GM19043 (cell line): Measurements from ENCODE around the gene RORB.

Experiments used
- ATAC-seq: cut with Tn5 transposase; IDR thresholded peaks from one replicate; pipeline ENCODE4 v1.9.1; 2021; ENCODE audit warnings: low read depth; ENCODE audit not compliant: unreplicated experiment

The RORB gene

DNA sequence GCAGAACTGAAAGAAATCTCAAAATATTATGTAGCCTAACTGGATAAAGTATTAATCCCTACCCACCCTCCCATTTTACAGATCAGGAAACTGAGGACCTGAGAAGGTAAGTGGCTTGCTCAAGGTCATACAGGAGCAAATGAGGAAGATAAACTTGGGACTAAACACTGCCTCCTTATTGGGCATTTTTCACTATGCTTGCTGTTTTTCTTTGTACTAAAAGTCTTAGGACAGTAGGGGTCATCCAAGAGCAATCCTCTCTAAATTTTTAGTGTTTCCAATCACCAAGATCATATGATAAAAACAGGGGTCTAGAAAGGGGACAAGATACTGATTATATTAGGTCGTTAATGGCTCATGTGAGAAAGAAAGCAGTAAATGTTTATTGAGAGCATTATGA, 80.8 kb downstream of the RORB start:
- no peak for ATAC-seq

DNA sequence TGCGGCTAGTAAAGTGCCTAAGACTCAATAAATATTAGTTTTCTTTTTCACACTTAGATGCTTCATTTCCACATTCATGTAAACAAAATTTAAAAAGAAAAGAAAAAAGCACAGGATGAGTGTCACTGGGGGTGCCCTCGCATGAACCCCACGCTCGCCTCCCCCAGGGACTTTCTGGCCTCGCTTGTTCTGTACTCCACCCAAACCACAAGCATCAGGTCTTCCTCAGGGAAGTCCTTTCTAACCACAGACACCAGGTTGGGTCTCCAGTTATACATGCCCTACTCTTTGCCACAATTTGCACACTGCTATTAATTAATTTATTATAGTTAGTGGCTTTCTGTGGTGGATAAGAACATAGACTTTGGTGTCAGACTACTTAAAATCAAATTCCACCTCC, 92.4 kb downstream of the RORB start:
- no peak for ATAC-seq

DNA sequence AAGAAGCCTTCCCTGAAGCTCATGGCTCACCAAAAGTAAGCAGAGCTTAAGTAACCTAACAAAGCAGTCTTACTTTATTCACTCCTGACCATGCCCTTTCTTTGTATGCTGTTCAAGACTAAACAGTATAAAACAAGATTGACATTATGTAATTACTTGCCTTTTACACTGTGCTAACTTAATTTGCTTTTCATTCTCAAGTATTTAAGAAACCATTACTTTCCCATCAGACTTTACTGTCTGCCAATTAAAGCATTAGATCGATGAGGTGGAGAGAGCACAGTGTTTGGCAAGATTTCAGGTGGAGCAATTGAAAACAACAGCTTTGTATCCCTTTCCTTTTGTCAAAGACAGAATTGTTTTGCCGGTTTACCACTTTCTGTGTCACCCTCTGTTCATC, 98.2 kb downstream of the RORB start:
- ATAC-seq = no peak

DNA sequence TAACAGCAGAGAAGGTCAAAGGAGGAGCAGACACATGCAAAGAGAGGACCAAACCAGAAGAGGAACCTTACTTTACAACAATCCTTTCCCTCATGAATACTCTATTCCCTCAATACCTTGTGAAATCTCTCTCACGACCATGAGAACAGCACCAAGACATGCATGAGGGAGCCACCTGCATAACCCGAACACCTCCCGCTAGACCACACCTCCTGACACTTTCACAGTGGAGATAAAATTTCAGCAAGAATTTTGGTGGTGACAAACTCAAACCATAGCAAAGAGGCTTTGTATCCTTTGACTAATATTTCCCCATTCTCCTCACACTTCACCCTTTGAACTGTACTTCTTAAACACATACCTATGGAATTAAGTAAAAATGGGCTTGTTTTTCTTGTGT, 101.7 kb downstream of the RORB start:
- no peak for ATAC-seq

DNA sequence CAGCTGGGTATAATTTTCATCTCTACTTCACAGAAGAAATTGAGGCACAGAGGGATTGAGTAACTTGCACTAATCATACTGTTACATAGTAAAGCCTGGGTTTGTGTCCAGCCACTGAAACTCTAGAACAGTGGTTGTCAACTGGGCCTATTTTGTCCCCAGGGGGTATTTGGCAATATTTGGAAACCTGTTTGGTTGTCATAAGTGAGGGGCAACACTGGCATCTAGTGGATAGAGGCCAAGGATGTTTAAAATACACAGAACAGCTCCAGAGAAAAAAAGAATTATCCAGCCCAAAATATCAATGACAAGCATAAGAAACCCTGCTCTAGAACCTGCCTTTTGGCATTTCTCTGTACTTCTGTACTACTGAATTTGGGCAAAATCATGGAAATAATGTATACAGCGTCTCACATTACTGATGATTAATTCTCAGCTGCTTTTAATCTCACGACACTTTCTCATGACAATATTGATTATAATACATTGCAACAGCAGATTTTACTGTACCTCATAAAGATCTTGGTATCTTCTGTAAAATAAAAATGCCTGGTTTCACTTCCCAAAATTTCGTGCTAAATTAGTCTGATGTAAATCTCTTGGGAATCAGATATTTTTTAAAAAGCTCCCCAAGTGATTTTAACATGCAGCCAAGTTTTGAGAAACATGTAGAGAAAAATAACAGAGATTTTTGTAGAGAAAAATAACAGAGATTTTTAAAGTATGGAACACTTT, 112.7 kb downstream of the RORB start:
- ATAC-seq = no peak

DNA sequence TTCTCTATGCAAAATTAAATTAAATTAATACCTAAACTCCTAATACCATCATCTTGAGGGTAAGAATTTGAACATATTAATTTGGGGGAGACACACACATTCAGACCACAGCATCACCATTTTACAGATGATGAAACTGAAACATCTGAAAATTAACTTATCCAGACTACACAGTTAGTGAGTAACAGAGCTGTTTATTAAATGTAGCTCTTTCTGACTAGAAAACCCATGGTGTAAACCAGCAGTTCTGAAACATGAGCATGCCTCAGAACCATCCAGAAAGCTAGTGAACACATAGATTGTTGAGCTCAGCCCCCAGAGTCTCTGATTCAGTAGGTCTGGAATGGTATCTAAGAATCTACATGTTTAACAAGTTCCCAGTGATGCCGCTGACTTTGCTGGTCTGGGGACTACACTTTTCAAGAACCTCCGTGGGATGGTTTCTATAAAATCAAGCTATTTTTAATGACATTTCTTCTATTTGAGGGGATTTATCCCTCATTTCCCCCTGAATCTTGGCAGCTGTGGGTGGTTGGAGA, 113.5 kb downstream of the RORB start:
- ATAC-seq = no peak

DNA sequence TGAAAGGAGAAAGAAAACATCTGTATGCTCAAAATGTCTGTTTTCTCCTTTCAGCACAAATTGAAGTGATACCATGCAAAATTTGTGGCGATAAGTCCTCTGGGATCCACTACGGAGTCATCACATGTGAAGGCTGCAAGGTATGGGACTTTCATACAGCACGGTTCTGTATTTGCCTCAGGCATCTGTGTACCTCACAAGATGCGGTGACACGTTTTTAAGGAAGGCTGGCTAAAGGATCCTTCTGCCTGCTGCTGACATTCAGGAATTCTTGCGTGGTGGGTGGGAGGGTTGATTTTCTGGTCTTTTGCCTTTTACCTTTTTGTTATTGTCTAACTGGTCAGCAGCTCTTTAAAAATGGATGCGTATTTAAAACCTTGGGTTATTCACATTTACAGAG, 133.1 kb downstream of the RORB start:
- ATAC-seq = no peak

DNA sequence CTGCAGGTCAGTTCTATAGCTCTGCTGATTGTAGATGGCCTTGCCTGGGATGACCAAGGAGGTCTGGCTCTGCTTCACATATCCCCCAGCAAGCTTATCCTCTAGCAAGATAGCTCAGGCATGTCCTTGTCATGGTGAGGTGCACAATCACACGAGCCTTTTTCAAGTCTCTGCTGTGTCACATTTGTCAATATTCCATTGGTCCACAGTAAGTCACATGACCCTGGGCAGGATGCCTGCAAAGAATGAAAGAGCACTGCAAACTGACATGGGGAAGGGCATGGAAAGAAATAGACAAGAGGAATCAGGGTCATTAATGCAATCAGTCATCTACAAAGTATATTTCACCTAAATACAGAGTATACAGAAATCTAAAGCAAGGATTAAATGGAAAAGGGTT, 142.0 kb downstream of the RORB start:
- ATAC-seq = no peak

DNA sequence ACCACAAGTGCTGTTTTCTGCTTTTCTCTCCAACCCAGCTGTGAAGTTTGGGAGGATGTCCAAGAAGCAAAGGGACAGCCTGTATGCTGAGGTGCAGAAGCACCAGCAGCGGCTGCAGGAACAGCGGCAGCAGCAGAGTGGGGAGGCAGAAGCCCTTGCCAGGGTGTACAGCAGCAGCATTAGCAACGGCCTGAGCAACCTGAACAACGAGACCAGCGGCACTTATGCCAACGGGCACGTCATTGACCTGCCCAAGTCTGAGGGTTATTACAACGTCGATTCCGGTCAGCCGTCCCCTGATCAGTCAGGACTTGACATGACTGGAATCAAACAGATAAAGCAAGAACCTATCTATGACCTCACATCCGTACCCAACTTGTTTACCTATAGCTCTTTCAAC, 145.2 kb downstream of the RORB start:
- ATAC-seq = no peak

DNA sequence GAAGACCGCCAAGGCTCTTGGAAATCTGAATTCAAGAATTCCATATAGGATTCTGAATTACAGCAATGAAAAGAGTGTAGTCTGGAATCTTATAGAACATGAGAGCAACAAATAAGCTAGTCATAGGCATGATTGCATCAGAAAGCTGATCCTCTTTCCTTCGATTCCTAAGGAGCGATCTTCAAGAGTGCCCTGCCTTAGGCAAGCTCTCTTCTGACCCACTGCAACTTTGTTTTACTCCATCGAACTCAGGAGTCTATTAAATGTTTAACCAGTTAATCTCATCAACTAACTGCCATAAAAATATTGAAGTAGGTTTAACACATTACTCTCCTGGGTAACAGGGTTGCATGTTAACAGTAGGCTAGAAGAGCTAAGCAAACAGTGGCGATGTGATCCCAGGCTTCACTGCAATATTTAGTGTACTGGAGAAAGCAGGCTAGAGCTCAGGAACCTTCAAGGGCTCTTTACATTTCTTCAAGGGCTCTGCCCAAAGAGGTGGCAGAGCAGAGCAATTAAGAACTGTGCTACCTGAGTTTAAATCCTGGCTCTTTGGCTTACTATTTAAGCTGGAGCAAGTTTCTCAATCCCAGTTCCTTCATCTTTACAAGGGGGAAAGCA, 146.3 kb downstream of the RORB start:
- no peak for ATAC-seq

DNA sequence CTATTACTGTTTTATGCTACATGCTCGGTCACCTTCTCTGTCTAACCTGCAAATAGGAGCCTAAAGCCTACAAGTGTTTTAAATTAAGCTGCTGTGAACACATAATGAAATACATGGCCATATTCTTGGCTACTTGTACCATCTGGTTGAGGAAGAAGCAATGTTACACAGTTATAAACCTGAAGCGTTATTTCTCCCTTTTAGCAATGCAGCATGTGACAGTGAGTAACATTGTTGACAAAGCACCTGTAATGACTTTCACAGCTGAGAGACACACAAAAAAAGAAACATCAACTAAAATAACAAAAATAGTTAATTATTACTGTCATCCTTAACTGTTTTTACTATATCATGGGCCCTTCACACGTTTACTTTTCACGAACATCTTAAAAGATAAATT, 146.9 kb downstream of the RORB start:
- ATAC-seq = no peak

DNA sequence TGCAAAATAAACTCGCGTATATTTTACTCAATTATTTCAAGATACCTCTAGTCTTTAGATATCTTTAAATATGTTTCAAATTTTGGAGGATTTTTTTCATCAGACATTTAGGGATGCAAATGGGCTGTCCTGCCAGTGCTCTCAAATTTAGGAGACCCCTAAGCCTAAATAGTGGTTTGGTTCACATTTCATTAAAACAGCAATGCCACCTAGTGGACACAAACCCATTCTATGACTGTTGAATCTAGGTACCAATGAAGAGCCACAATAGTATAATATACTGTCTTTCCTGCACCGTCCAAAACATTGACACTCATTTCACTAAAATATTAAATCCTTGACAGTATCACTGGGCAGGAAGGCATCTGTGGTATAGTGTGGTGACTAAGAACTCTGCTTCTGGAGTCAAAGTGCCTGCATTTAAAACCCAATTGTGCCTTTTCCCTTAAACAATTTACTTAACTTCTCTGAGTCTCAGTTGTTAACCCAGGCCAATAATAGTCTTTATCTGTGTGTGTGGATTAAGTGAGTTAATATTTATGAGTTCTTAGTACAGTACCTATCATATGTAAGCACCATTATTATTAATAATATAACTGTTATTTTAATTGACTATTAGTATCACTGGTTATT, 148.0 kb downstream of the RORB start:
- peak; percentile 66 for ATAC-seq

DNA sequence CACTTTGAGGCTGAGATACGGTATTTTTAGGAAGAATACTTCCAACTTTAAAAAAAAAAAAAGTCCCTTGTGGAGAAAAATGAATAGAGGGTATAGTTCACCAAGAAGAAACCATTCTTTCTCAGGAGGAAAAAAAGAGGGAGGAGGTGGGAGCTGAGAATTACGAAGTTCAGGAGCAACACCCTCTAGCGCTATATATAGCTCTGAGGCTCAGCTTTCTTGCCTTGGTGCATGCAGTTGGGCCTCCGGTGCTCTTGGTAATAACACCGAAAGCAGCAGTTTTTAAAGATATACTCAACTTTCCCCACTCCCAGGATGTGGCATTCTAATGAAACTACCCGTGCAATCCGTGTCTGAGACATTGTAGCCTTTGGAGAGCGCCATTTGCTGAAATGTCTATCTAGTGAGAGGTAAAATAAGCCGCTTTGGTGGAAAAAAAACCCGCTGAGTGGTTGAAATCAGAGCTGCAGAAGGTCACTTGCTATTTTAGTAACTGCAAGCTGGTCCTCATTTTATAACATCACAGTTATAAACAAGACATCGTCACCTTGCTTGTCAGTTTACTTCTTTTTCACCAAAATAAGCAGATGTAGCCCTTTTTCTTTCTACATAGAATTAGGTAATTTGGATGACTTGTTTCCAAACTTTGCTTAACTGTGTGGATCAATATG, 156.4 kb downstream of the RORB start:
- no peak for ATAC-seq

DNA sequence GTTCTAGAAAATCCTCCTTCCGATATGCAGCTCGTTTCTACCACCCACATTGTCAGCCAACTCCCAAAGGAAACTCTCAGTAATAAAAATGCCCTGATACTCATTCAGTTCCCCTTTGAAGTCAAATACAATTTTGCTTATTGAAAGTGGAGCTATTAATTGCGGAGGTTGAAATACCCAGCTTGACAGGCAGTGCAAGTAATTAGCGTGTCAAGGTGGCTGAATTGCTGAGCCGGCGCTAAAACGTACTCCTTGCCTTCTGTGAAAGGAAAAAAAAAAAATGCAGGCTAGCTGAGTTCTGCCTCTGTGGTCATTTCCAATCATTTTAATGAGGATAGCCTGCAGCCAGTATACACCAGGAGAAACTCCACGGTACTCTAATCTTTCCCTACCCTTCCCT, 165.5 kb downstream of the RORB start:
- ATAC-seq = no peak

DNA sequence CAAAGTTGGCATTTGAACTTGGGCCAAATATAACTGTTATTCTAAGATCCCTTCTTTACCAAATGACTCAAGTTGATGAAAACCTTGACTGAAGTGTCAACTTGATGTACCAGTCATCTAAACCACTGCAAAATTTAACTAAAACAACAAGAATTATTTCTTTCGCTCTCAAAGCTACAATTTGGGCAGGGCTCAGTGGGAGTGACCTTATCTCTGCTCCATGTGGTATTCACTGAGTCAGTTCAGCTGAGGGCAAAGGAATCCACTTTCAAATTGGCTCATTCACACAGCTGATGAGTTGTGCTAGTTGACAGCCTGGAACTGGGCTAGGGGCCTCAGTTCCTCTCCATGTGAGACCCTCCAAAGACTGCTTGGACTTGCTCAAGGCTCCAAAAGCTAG, 166.3 kb downstream of the RORB start:
- ATAC-seq = no peak

DNA sequence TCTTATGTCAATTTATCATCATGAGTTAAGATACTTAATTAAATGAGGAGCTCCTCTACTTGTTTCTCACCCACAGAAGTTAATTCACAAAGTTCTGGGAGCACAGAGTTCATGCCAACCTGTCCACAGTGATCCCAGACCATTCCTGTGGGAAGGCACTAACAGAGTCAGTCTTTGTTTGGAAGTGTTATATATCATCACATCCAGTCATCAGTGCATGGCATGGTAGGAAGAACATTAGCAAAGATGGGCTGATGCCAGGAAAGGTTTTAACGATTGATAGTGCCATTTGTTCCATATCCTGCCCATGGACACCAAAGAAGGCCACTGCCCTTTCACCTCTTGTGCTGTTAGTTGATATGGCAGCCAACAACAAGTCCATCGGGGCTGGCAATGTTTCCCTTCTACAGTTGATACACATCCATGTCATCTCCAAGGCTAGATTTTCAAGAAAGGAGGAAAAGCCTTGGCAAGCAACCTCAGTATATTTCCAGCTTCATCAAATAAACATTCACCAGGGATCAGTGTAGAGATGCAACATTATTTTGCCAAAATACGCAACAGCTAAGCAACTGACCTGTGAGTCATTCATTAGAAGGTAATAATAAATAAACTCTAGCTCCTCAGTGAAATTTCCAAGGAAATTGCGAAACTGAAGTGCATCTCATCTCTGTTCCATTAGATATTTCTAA, 169.6 kb downstream of the RORB start:
- ATAC-seq = no peak

DNA sequence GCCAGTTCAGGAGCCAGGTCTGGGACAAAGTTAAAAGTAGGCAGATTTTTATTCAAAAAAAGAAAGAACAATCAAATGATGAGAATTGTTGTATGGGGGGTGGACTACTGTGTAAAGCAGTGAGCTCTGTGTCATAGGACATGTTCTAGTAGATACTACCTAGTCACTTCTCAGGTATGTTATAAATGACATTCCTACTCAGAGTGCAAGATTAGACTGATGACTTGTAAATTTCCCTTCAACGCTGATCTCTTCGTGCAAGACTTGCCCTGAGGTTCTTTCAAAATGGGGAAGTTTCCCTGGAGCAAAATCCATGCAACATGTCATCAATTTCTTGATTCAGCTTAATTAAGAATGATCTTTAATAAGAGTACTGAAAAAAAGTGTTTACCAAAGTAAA, 175.1 kb downstream of the RORB start:
- ATAC-seq = no peak

DNA sequence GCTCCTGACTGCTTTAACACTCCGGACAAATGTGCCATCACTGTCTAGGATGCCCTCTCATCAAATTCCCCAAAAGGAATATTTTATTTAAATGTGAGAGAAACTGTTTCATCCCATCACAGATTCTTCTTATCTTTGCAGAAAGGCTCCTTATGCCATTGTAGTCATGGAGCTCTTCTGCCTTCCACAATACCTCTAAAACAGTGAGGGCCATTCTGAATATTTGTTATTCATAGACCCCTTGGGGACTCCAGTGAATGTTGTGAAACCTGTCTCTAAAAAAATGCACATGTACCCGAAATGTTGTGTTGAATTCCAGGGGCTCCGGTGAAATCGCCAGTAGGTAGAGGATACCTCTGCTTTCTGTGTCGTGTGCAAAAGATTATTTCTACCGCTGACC, 176.9 kb downstream of the RORB start:
- no peak for ATAC-seq

DNA sequence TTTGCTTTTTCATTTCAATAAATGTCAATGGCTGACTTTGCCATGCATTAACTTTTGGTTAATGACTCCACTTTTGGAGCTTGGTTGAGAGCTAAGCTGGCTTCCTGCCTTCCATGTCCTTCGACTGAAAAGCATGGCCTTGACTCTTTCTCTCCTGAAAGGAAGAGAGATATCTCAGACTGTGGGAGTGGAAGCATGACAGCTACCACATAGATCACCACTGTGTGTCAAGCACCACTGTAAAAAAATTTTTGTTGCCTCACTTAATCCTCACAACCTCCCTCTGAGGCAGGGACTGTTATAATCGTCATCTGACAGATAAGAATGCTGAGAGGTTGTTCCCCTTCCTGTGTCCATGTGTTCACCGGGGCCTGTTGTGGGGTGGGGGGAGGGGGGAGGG, 184.8 kb downstream of the RORB start:
- no peak for ATAC-seq

DNA sequence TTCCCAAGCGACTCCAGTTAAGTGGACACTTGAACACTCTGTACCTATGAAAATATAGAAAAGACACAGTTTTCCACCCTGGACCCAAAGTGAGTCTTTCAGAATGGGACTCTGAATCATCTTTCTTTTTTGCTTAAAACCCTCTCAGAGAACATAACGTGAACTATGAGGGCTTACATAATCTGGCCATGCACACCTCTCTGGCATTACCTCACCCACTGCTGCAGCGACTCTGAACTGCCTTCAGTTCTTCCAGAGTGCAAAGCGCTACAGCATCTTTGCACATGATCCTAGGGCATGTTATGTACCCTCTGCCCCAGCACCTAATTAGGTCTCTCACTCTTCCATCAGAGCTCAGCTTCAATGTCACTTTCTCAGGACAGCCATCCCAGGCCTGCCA, 186.2 kb downstream of the RORB start:
- ATAC-seq = no peak

DNA sequence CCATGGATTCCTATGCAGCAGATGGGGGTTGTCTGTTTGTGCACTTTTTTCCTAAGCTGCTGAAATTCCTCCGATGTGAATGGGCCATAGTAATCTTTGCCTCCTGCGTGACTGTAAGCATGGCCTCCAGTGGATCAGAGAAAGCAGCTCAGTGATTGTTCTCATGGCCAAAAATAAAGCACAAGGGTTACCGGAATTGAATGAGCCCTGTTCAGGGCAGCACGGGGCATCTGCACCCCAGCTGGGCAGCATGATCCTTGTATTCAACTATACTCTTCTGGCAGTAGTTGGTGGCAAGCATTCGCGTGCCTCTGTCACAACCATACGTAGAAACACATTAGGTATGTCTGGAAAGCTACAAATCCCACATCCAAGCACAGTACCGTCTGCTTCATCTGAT, 193.9 kb downstream of the RORB start:
- no peak for ATAC-seq
